Subcutaneous abdominal adipose tissue (tissue), 5 donors: ENCODE results near the gene WEE2.

Experiments used
- H3K27ac ChIP-seq: one replicate; pipeline ENCODE4 v1.7.0; 2013; ENCODE audit warnings: low read depth, mild to moderate bottlenecking, inconsistent platforms, low read length, moderate library complexity
- H3K27me3 ChIP-seq, 5 donors: one replicate each; pipeline ENCODE4 v1.7.0; 2013; ENCODE audit warnings: low read length in 5 of 5, inconsistent platforms in 1 of 5; ENCODE audit not compliant: control insufficient read depth in 5 of 5, insufficient read depth in 4 of 5
- H3K36me3 ChIP-seq, 5 donors: one replicate each; pipeline ENCODE4 v1.7.0; 2013; ENCODE audit warnings: low read length in 5 of 5; ENCODE audit not compliant: control insufficient read depth in 5 of 5, insufficient read depth in 5 of 5
- H3K4me1 ChIP-seq, 5 donors: one replicate each; pipeline ENCODE4 v1.7.0; 2013; ENCODE audit warnings: low read length in 5 of 5, mild to moderate bottlenecking in 3 of 5, moderate library complexity in 1 of 5; ENCODE audit not compliant: control insufficient read depth in 5 of 5, insufficient read depth in 5 of 5
- H3K4me3 ChIP-seq, 5 donors: one replicate each; pipeline ENCODE4 v1.7.0; 2013; ENCODE audit warnings: low read length in 5 of 5, low read depth in 1 of 5
- H3K9ac ChIP-seq, 5 donors: one replicate each; pipeline ENCODE4 v1.7.0; 2013; ENCODE audit warnings: low read length in 5 of 5, mild to moderate bottlenecking in 4 of 5, moderate library complexity in 3 of 5
- H3K9me3 ChIP-seq, 5 donors: one replicate each; pipeline ENCODE4 v1.7.0; 2013; ENCODE audit warnings: low read length in 5 of 5; ENCODE audit not compliant: control insufficient read depth in 5 of 5
- donor health status: healthy.
- donor health status: healthy.
- donor health status: healthy.
- donor health status: healthy.
- donor health status: healthy.

The WEE2 gene

DNA sequence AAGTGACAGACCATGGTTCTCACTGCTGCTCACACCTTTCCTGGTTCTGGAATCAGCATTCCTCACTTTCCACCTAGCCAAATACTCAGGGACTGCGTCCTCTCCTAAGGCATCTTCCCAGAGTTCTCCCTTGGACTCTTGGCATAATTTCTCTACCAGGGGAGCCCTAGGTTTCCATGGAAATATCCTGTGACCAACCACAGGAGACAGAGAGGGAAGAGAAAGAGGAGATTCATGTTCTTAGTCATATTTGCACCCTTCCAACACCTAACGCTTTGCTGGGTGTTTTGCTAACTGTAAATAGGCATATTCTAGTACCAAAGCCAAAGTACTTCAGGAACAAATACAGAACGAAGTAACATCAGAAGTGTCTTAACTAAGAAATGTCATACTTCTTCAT is 34.8 kb upstream of the WEE2 start:
- Histone ChIP-seq H3K9ac (no peak overlapping the region), H3K9me3 (no peaks in the 10 kb centered on the region), H3K27me3 (no peaks in the 10 kb centered on the region), H3K36me3 (peaks cover 2 to 17% (median 6%) of the 10 kb centered on the region in 5 donors), H3K4me1 (peaks cover 0 to 19% (median 14%) of the 10 kb centered on the region in 5 donors), H3K4me3 (no peak overlapping the region), H3K27ac (peak overlapping the region; percentile 84)

DNA sequence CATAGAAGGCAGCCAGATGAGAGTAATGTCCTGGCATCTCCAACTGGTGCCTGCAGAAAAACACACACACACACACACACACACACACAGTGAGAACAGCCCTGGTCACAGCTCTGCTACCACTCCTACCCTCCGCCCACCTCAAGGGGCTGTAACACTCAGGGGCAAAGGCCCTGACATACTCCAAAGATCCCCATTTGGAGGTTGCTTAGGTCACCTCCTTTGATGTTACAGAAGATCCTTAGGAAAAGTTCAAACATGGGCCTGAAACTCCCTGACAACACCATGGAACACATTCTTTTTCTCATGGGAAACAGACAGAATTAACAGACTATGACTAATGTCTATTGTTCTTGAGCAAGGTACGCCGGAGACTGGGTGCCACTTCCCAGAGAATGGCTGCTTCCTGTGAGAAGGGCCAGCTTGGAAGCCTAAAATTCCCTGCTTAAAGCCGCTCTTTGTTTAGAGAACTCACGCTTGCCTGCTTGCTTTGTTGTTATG is 33.9 kb upstream of the WEE2 start:
- no peaks in the 10 kb centered on the region for H3K9me3 ChIP-seq
- peak overlapping the region; percentile 84 for H3K27ac ChIP-seq
- no peaks in the 10 kb centered on the region for H3K27me3 ChIP-seq
- peaks cover 0 to 19% (median 14%) of the 10 kb centered on the region in 5 donors for H3K4me1 ChIP-seq
- H3K36me3 ChIP-seq = peaks cover 2 to 17% (median 6%) of the 10 kb centered on the region in 5 donors
- H3K9ac ChIP-seq = peak overlapping the region in 1 of 5 donors; percentile 35
- no peak overlapping the region for H3K4me3 ChIP-seq

GRCh38 chr7:141674702-141675101 is 33.5 kb upstream of the WEE2 start:
- peaks cover 0 to 19% (median 14%) of the 10 kb centered on the region in 5 donors for H3K4me1 ChIP-seq
- peak overlapping the region; percentile 69 for H3K27ac ChIP-seq
- peaks cover 2 to 17% (median 6%) of the 10 kb centered on the region in 5 donors for H3K36me3 ChIP-seq
- H3K9me3 ChIP-seq = no peaks in the 10 kb centered on the region
- H3K4me3 ChIP-seq = no peak overlapping the region
- H3K27me3 ChIP-seq = no peaks in the 10 kb centered on the region
- peak overlapping the region in 1 of 5 donors; percentile 35 for H3K9ac ChIP-seq

DNA sequence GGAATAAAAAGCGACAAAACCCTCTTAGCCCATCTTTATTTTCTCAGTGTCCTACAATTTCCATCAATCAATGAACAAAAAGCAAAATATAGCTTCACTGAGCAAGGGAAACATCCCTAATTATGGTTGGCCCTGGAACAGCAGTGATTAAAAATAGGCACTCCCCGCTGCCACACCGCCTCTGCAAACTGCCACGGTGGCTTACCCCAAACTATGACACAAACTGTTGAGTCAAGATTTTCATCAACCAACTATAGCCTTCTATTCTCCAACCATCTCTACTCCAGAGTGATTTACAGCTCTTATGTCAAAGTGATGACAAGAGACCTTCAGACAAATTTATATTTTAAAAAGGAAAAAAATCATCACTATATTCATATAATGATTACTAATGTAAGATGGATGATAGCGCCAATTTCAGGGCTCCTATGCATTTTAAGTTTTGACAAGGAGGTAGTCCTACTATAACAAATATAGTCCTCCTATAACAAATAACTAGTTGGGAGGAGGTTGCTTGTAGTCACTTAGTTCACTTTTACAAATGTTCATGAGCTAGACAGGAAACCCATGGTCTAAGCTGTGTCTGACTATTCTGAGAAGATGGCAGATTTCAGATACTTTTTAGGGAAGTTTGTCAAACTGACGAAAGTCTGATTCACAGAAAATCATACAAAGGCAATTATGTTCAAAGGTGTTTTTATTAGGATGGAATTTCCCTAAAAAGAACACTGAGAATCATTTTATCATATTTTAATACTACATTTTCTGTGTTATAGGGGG is 32.5 kb upstream of the WEE2 start:
- no peaks in the 10 kb centered on the region for H3K9me3 ChIP-seq
- H3K4me3 ChIP-seq = no peak overlapping the region
- H3K27ac ChIP-seq = peak overlapping the region; percentile 69
- no peak overlapping the region for H3K9ac ChIP-seq
- no peaks in the 10 kb centered on the region for H3K27me3 ChIP-seq
- peaks cover 0 to 19% (median 14%) of the 10 kb centered on the region in 5 donors for H3K4me1 ChIP-seq
- peaks cover 2 to 20% (median 5%) of the 10 kb centered on the region in 5 donors for H3K36me3 ChIP-seq

GRCh38 chr7:141676618-141677017 is 31.5 kb upstream of the WEE2 start:
- no peak overlapping the region for H3K27ac ChIP-seq
- no peak overlapping the region for H3K4me3 ChIP-seq
- H3K9ac ChIP-seq = no peak overlapping the region
- no peaks in the 10 kb centered on the region for H3K9me3 ChIP-seq
- peaks cover 0 to 19% (median 14%) of the 10 kb centered on the region in 5 donors for H3K4me1 ChIP-seq
- H3K27me3 ChIP-seq = no peaks in the 10 kb centered on the region
- peaks cover 5 to 22% (median 13%) of the 10 kb centered on the region in 5 donors for H3K36me3 ChIP-seq

DNA sequence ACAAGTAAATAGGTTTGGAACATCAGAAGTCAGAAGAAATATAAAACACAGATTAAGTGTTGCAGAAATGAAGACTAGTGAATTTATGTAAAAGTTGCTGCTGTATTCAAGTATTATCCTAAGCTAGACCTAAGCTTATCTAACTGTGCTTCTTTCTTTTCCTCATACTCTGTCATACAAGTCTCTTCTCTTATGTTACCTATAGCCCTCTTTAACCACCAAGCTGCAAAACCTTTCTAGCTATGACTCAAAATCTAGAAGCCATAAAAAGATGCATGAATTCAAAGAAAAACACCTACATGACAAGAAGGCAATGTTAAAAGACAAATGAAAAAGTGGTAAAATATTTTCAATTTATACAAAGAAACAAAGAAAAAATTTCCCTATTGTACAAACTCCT is 29.1 kb upstream of the WEE2 start:
- Histone ChIP-seq H3K4me3 (no peak overlapping the region), H3K27me3 (no peaks in the 10 kb centered on the region), H3K4me1 (peaks cover 0 to 14% (median 6%) of the 10 kb centered on the region in 5 donors), H3K9me3 (no peaks in the 10 kb centered on the region), H3K9ac (no peak overlapping the region), H3K27ac (no peak overlapping the region), H3K36me3 (peaks cover 17 to 25% (median 22%) of the 10 kb centered on the region in 5 donors)

GRCh38 chr7:141685285-141686023 is 22.7 kb upstream of the WEE2 start:
- H3K9ac ChIP-seq = no peak overlapping the region
- no peak overlapping the region for H3K27ac ChIP-seq
- peaks cover 2 to 23% (median 19%) of the 10 kb centered on the region in 5 donors for H3K4me1 ChIP-seq
- H3K36me3 ChIP-seq = peaks cover 17 to 29% (median 26%) of the 10 kb centered on the region in 5 donors
- no peaks in the 10 kb centered on the region for H3K27me3 ChIP-seq
- H3K4me3 ChIP-seq = no peak overlapping the region
- H3K9me3 ChIP-seq = no peaks in the 10 kb centered on the region

DNA sequence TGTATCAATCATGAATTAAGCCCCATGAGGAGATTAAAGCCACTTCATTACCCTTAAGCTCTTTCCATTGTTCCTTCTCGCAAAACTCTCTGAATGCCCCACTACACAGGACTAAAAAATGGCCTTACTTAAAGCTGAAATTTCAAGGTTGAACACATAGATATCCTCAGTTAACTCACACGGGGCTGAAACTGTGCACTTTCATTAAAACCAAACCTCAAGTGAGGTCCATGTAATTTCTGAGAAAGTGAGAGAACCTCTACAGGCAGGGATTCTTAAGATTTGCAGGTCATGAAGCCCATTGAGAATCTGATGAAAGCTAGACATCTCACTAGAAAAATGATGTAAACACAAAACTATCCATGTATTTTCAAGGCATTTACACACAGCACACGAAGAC is 22.1 kb upstream of the WEE2 start:
- peaks cover 12 to 24% (median 21%) of the 10 kb centered on the region in 5 donors for H3K36me3 ChIP-seq

DNA sequence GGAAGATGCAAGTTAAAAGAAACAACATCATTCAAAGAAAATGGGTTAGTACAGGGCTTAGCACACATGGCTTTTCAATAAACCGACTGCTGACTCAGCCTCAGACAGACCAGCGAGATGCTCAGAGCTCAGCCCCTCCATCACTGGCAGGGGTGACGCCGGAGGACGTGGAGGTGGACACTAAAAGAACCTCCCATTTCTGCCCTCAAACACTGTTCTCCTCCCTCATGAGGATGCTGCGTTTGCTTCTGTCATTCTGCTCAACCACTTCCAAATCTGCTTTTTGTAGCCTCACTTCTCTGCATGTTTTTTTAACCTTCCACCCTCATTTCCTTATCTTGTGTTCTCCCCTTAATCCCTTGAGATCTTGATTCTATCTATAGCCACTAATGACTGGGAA is 21.5 kb upstream of the WEE2 start:
- Histone ChIP-seq H3K36me3 (peaks cover 8 to 19% (median 19%) of the 10 kb centered on the region in 5 donors), H3K27me3 (no peaks in the 10 kb centered on the region), H3K9ac (no peak overlapping the region), H3K9me3 (no peaks in the 10 kb centered on the region), H3K27ac (no peak overlapping the region), H3K4me3 (peak overlapping the region in 1 of 5 donors; percentile 19), H3K4me1 (peaks cover 2 to 23% (median 19%) of the 10 kb centered on the region in 5 donors)

More for the DNA sequence above, 22.1 kb upstream of the WEE2 start:
- Histone ChIP-seq H3K27ac (no peak overlapping the region), H3K4me3 (no peak overlapping the region), H3K27me3 (no peaks in the 10 kb centered on the region), H3K9ac (no peak overlapping the region), H3K4me1 (peaks cover 2 to 23% (median 19%) of the 10 kb centered on the region in 5 donors), H3K9me3 (no peaks in the 10 kb centered on the region)

GRCh38 chr7:141688043-141688442 is 20.1 kb upstream of the WEE2 start:
- Histone ChIP-seq H3K36me3 (peaks cover 0 to 10% (median 9%) of the 10 kb centered on the region in 5 donors), H3K9ac (no peak overlapping the region), H3K9me3 (no peaks in the 10 kb centered on the region), H3K27ac (no peak overlapping the region), H3K27me3 (no peaks in the 10 kb centered on the region), H3K4me1 (peaks cover 2 to 23% (median 19%) of the 10 kb centered on the region in 5 donors), H3K4me3 (no peak overlapping the region)
